Lower lobe of right lung (tissue), 2 donors: ENCODE results near the gene RPF1. TPM values are rescaled to one million over a fixed set of nuclear protein-coding genes. Genes with fewer than 3 reads are reported as not detected.
"Not testable (repeated sequence)": the region's sequence is repeated elsewhere in the genome, so short reads cannot be mapped to it uniquely, and the experiment has no call there.

Source experiments
- ATAC-seq, 2 donors: fragments of 200-7000 bp; cut with Tn5 transposase; one replicate each; pipeline ENCODE4 v1.9.1; 2020 to 2022; ENCODE audit warnings: mild to moderate bottlenecking in 2 of 2, moderate library complexity in 2 of 2
- DNase-seq: peaks from one replicate; pipeline ENCODE4 v3.0.0-alpha.2; 2020
- H3K27ac ChIP-seq: fragments of 200-600 bp; one replicate; pipeline ENCODE4 v1.8.0; 2022
- H3K27me3 ChIP-seq: fragments of 200-600 bp; one replicate; pipeline ENCODE4 v1.8.0; 2022; ENCODE audit warnings: low read depth
- H3K36me3 ChIP-seq: fragments of 200-600 bp; one replicate; pipeline ENCODE4 v1.8.0; 2022; ENCODE audit warnings: mild to moderate bottlenecking
- H3K4me1 ChIP-seq: fragments of 200-600 bp; one replicate; pipeline ENCODE4 v1.8.0; 2022
- H3K4me3 ChIP-seq: fragments of 200-600 bp; one replicate; pipeline ENCODE4 v1.8.0; 2022; ENCODE audit warnings: mild to moderate bottlenecking
- H3K9me3 ChIP-seq: fragments of 200-600 bp; one replicate; pipeline ENCODE4 v1.8.0; 2022
- CTCF ChIP-seq: fragments of 200-600 bp; IDR thresholded peaks from one replicate; pipeline ENCODE4 v1.8.0; 2022; ENCODE audit warnings: antibody characterized with exemption, mild to moderate bottlenecking
- intact Hi-C: fragments of 100-400 bp; cut with DNase I; formaldehyde crosslinking; loops from one replicate; pipeline ENCODE4 v1.11.0; 2022
- total RNA-seq: library from RNA; stranded (reverse); fragmentation: NEBNext Ultra II Directional; extraction: Animal tissue kit (Norgen Biotek cat#: 25700); gene quantifications from one replicate; pipeline ENCODE4 v1.2.1, GENCODE V29; 2021
- donor health status: DM: no; HTN: yes; CAD: no; lungs with severe emphysema.

The RPF1 gene
- total RNA-seq, 1 donor from 2014 or later: 31.1 TPM

- peak overlapping the region; percentile 98 for H3K27ac ChIP-seq
- no peaks in the 10 kb centered on the region for H3K36me3 ChIP-seq
- DNase-seq (no peak), ATAC-seq (no peak)
- no peaks in the 10 kb centered on the region for H3K27me3 ChIP-seq
- H3K4me1 ChIP-seq: peaks cover 39% of the 10 kb centered on the region
- intact Hi-C loops: no loop called here
- peak overlapping the region; percentile 91 for H3K4me3 ChIP-seq
- peaks cover 8% of the 10 kb centered on the region for H3K9me3 ChIP-seq
- TF ChIP-seq CTCF: no peak
These were observed 27.8 kb downstream of the RPF1 start for GRCh38 chr1:84506729-84507453.

GRCh38 chr1:84507887-84508286 is 28.8 kb downstream of the RPF1 start:
- H3K27ac ChIP-seq, H3K9me3 ChIP-seq, H3K27me3 ChIP-seq, H3K4me3 ChIP-seq, intact Hi-C loops, DNase-seq, H3K36me3 ChIP-seq, ATAC-seq: not testable (repeated sequence)
- H3K4me1 ChIP-seq: peaks cover 29% of the 10 kb centered on the region

GRCh38 chr1:84508510-84508909 is 29.4 kb downstream of the RPF1 start:
- Histone ChIP-seq H3K27me3 (no peaks in the 10 kb centered on the region), H3K27ac (no peak overlapping the region), H3K4me1 (peaks cover 23% of the 10 kb centered on the region), H3K36me3 (no peaks in the 10 kb centered on the region), H3K9me3 (peaks cover 8% of the 10 kb centered on the region), H3K4me3 (no peak overlapping the region)
- intact Hi-C loops: no loop called here
- ATAC-seq (no peak), DNase-seq (no peak)
- TF ChIP-seq CTCF: no peak

- no peak for ATAC-seq
- no peaks in the 10 kb centered on the region for H3K27me3 ChIP-seq
- H3K4me3 ChIP-seq: no peak overlapping the region
- H3K4me1 ChIP-seq: peaks cover 18% of the 10 kb centered on the region
- H3K36me3 ChIP-seq: no peaks in the 10 kb centered on the region
- no peak overlapping the region for H3K27ac ChIP-seq
- peaks cover 8% of the 10 kb centered on the region for H3K9me3 ChIP-seq
- TF ChIP-seq CTCF: no peak
- DNase-seq: no peak
- intact Hi-C loops: no loop called here
These were observed 30.0 kb downstream of the RPF1 start for GRCh38 chr1:84509029-84509428.

- no peak overlapping the region for H3K4me3 ChIP-seq
- H3K27ac ChIP-seq: no peak overlapping the region
- peaks cover 8% of the 10 kb centered on the region for H3K9me3 ChIP-seq
- no peak for TF ChIP-seq CTCF
- no peaks in the 10 kb centered on the region for H3K36me3 ChIP-seq
- H3K27me3 ChIP-seq: no peaks in the 10 kb centered on the region
- intact Hi-C loops: no loop called here
- ATAC-seq: no peak
- H3K4me1 ChIP-seq: peaks cover 8% of the 10 kb centered on the region
- DNase-seq: no peak
These were observed 31.1 kb downstream of the RPF1 start for GRCh38 chr1:84510165-84510564.

- Histone ChIP-seq H3K36me3 (no peaks in the 10 kb centered on the region), H3K4me3 (no peak overlapping the region), H3K27me3 (no peaks in the 10 kb centered on the region), H3K9me3 (peaks cover 8% of the 10 kb centered on the region), H3K4me1 (peaks cover 8% of the 10 kb centered on the region), H3K27ac (no peak overlapping the region)
- no peak for TF ChIP-seq CTCF
- ATAC-seq: no peak
- intact Hi-C loops: no loop called here
- no peak for DNase-seq
These were observed 31.6 kb downstream of the RPF1 start for GRCh38 chr1:84510668-84511067.
